MM.1S (cell line): ENCODE measurements around the gene LLGL1.

Experiments used
- DNase-seq: peaks from one replicate; pipeline ENCODE4 v3.0.0-alpha.2; 2015
- H2AFZ ChIP-seq: fragments of 300-600 bp; sonication (generic); 2 replicates; pipeline ENCODE4 v1.6.0; 2016; ENCODE audit warnings: antibody characterized with exemption, low read length
- H3F3A ChIP-seq: fragments of 300-600 bp; sonication (generic); 2 replicates; pipeline ENCODE4 v1.6.1; 2016; ENCODE audit warnings: mild to moderate bottlenecking, antibody characterized with exemption, low read length, moderate library complexity, mixed read lengths; ENCODE audit not compliant: insufficient read depth
- H3K27ac ChIP-seq: fragments of 300-600 bp; sonication (generic); 2 replicates; pipeline ENCODE4 v1.5.1; 2016; ENCODE audit warnings: mild to moderate bottlenecking, low read length
- H3K27me3 ChIP-seq: fragments of 300-600 bp; sonication (generic); replicated peaks from 2 replicates; pipeline ENCODE4 v1.6.0; 2016; ENCODE audit warnings: low read length; ENCODE audit not compliant: insufficient read depth
- H3K36me3 ChIP-seq: fragments of 300-600 bp; sonication (generic); replicated peaks from 2 replicates; pipeline ENCODE4 v1.6.1; 2016; ENCODE audit warnings: mild to moderate bottlenecking, low read length, mixed read lengths; ENCODE audit not compliant: insufficient read depth
- H3K4me1 ChIP-seq: fragments of 300-600 bp; sonication (generic); 2 replicates; pipeline ENCODE4 v1.6.1; 2016; ENCODE audit warnings: low read length, mixed read lengths
- H3K4me2 ChIP-seq: fragments of 300-600 bp; sonication (generic); 2 replicates; pipeline ENCODE4 v1.6.0; 2016; ENCODE audit warnings: low read depth, low read length
- H3K4me3 ChIP-seq: fragments of 300-600 bp; sonication (generic); 2 replicates; pipeline ENCODE4 v1.5.1; 2016; ENCODE audit warnings: low read length, mixed read lengths
- H3K79me2 ChIP-seq: fragments of 300-600 bp; sonication (generic); 2 replicates; pipeline ENCODE4 v1.6.1; 2016; ENCODE audit warnings: mixed run types, low read length, mixed read lengths
- H3K9ac ChIP-seq: fragments of 300-600 bp; sonication (generic); 2 replicates; pipeline ENCODE4 v1.6.1; 2016; ENCODE audit warnings: low read length, mixed read lengths
- H3K9me2 ChIP-seq: fragments of 300-600 bp; sonication (generic); replicated peaks from 2 replicates; pipeline ENCODE4 v1.6.1; 2016; ENCODE audit warnings: mild to moderate bottlenecking, low read length, mixed read lengths; ENCODE audit not compliant: insufficient read depth
- H3K9me3 ChIP-seq: fragments of 300-600 bp; sonication (generic); replicated peaks from 2 replicates; pipeline ENCODE4 v1.6.1; 2016; ENCODE audit warnings: mild to moderate bottlenecking, low read length, mixed read lengths; ENCODE audit not compliant: insufficient read depth
- H4K20me1 ChIP-seq: fragments of 300-600 bp; sonication (generic); 2 replicates; pipeline ENCODE4 v1.6.1; 2016; ENCODE audit warnings: mild to moderate bottlenecking, low read length, moderate library complexity, mixed read lengths; ENCODE audit not compliant: insufficient read depth
- CTCF ChIP-seq: fragments of 300-600 bp; sonication (generic); IDR thresholded peaks from 2 replicates; pipeline ENCODE4 v1.5.1; 2016; ENCODE audit warnings: antibody characterized with exemption, low read length, mixed read lengths
- EZH2 ChIP-seq: fragments of 300-600 bp; sonication (generic); optimal IDR thresholded peaks from 2 replicates; pipeline ENCODE3; 2017; ENCODE audit warnings: low read depth, mild to moderate bottlenecking, antibody characterized with exemption, low read length, mixed read lengths
- EZH2phosphoT487 ChIP-seq: fragments of 300-600 bp; sonication (generic); IDR thresholded peaks from 2 replicates; pipeline ENCODE4 v1.6.1; 2018; ENCODE audit warnings: antibody characterized with exemption, low read length

The LLGL1 gene

GRCh38 chr17:18250259-18250658, 24.8 kb downstream of the LLGL1 start:
- no peak overlapping the region for H3K4me3 ChIP-seq
- no peaks in the 10 kb centered on the region for H3K4me1 ChIP-seq
- H2AFZ ChIP-seq = no peak overlapping the region
- no peak overlapping the region for H3K27ac ChIP-seq
- no peak overlapping the region for H3K9ac ChIP-seq
- H4K20me1 ChIP-seq = no peaks in the 10 kb centered on the region
- peaks cover 3% of the 10 kb centered on the region; the same call in 1 of the 2 replicates for H3K79me2 ChIP-seq
- no peak overlapping the region for H3K4me2 ChIP-seq
- H3K9me2 ChIP-seq = no peaks in the 10 kb centered on the region
- no peaks in the 10 kb centered on the region; the same call in 1 of the 2 replicates for H3K36me3 ChIP-seq
- no peak for DNase-seq
- H3K9me3 ChIP-seq = no peaks in the 10 kb centered on the region
- no peaks in the 10 kb centered on the region for H3F3A ChIP-seq
- TF ChIP-seq EZH2phosphoT487 = no peak
- TF ChIP-seq CTCF = no peak
- TF ChIP-seq EZH2 = no peak
- H3K27me3 ChIP-seq = no peaks in the 10 kb centered on the region

DNA sequence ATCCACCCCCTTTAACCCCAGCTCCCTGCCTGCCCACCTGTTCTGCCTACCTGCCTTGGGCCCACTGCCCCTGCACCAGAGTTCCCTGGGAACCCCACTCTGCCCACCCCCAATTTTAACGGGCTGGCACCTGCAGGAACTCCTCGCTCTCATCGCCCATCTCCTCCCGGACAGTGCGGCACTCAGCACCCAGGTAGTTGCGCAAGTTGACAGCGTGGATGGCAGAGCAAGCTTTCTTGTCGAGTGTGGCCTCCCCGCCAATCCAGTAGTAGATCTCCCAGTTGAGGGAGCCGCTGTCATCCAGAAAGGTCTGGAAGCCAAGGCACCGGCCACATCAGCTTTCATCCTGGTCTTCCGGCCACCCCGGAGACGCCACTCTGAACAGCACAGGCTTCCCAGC, 25.3 kb downstream of the LLGL1 start:
- H3K9ac ChIP-seq = no peak overlapping the region
- H3K9me3 ChIP-seq = no peaks in the 10 kb centered on the region
- no peaks in the 10 kb centered on the region for H3K4me1 ChIP-seq
- no peaks in the 10 kb centered on the region for H3F3A ChIP-seq
- peaks cover 6% of the 10 kb centered on the region; the same call in 1 of the 2 replicates for H3K79me2 ChIP-seq
- no peak for DNase-seq
- TF ChIP-seq EZH2phosphoT487 = no peak
- TF ChIP-seq EZH2 = no peak
- TF ChIP-seq CTCF = no peak
- no peak overlapping the region for H3K27ac ChIP-seq
- H3K4me2 ChIP-seq = no peak overlapping the region
- peaks cover 3% of the 10 kb centered on the region for H4K20me1 ChIP-seq
- no peaks in the 10 kb centered on the region for H3K9me2 ChIP-seq
- no peak overlapping the region for H3K4me3 ChIP-seq
- H2AFZ ChIP-seq = no peak overlapping the region
- no peaks in the 10 kb centered on the region for H3K27me3 ChIP-seq
- H3K36me3 ChIP-seq = no peaks in the 10 kb centered on the region; the same call in 1 of the 2 replicates

- peaks cover 11% of the 10 kb centered on the region for H3K79me2 ChIP-seq
- no peak for TF ChIP-seq EZH2phosphoT487
- TF ChIP-seq EZH2 = no peak
- no peak for TF ChIP-seq CTCF
- H3K4me2 ChIP-seq = no peak overlapping the region
- H2AFZ ChIP-seq = no peak overlapping the region
- H3K9me2 ChIP-seq = no peaks in the 10 kb centered on the region
- no peak overlapping the region for H3K27ac ChIP-seq
- H3K9ac ChIP-seq = no peak overlapping the region
- H3K4me3 ChIP-seq = no peak overlapping the region
- no peak for DNase-seq
- no peaks in the 10 kb centered on the region for H3K4me1 ChIP-seq
- H3K9me3 ChIP-seq = no peaks in the 10 kb centered on the region
- no peaks in the 10 kb centered on the region for H3K27me3 ChIP-seq
- peaks cover 7% of the 10 kb centered on the region for H4K20me1 ChIP-seq
- no peaks in the 10 kb centered on the region for H3F3A ChIP-seq
- H3K36me3 ChIP-seq = no peaks in the 10 kb centered on the region; the same call in 1 of the 2 replicates
Observed at GRCh38 chr17:18251204-18251603, 25.8 kb downstream of the LLGL1 start.
